NCI-H1417 (cell line): ENCODE measurements around the gene SPOCK2.
"Not testable (repeated sequence)": the region's sequence is repeated elsewhere in the genome, so short reads cannot be mapped to it uniquely, and the experiment has no call there.

ENCODE experiments used
- DNase-seq, 3 experiments: peaks; one replicate each; lab custom pipeline; 2025; lab: John Stamatoyannopoulos, UW

Gene SPOCK2

GRCh38 chr10:72056113-72056512, 32.2 kb downstream of the SPOCK2 start:
- no peak for DNase-seq

GRCh38 chr10:72053690-72054089, 34.7 kb downstream of the SPOCK2 start:
- no peak for DNase-seq

GRCh38 chr10:72050873-72051272, 37.5 kb downstream of the SPOCK2 start:
- no peak for DNase-seq

GRCh38 chr10:72049969-72050781, 38.2 kb downstream of the SPOCK2 start:
- peak in 1 of 3 experiments; percentile 6 for DNase-seq

- no peak for DNase-seq
Observed at GRCh38 chr10:72049472-72049871, 38.9 kb downstream of the SPOCK2 start.

GRCh38 chr10:72048450-72049124, 39.8 kb downstream of the SPOCK2 start:
- DNase-seq, result peak; percentile 75 to 92 (median 84)

- no peak for DNase-seq
Observed at GRCh38 chr10:72045586-72045985, 42.8 kb downstream of the SPOCK2 start.

- peak in 1 of 3 experiments; percentile 12 for DNase-seq
Observed at GRCh38 chr10:72044417-72045041, 43.8 kb downstream of the SPOCK2 start.

GRCh38 chr10:72043016-72043834, 45.1 kb downstream of the SPOCK2 start:
- DNase-seq, result no peak

GRCh38 chr10:72041491-72041890, 46.9 kb downstream of the SPOCK2 start:
- DNase-seq, result no peak

- DNase-seq, result no peak
Observed at GRCh38 chr10:72039377-72039776, 49.0 kb downstream of the SPOCK2 start.

- DNase-seq, result no peak
Observed at GRCh38 chr10:72038458-72039001, 49.8 kb downstream of the SPOCK2 start.

GRCh38 chr10:72037811-72038210, 50.5 kb downstream of the SPOCK2 start:
- no peak for DNase-seq

- no peak for DNase-seq
Observed at GRCh38 chr10:72037266-72037665, 51.1 kb downstream of the SPOCK2 start.

- DNase-seq, result no peak
Observed at GRCh38 chr10:72035252-72035887, 53.0 kb downstream of the SPOCK2 start.

GRCh38 chr10:72034761-72035160, 53.6 kb downstream of the SPOCK2 start:
- DNase-seq, result no peak

GRCh38 chr10:72034040-72034499, 54.3 kb downstream of the SPOCK2 start:
- DNase-seq, result no peak

- not testable (repeated sequence) for DNase-seq
Observed at GRCh38 chr10:72032409-72033162, 55.8 kb downstream of the SPOCK2 start.

GRCh38 chr10:72031706-72032105, 56.6 kb downstream of the SPOCK2 start:
- no peak for DNase-seq
